ENCODE data around the gene PITPNM1. TPM values are rescaled to one million over a fixed set of nuclear protein-coding genes. Genes with fewer than 3 reads are reported as not detected.

The PITPNM1 gene
- polyA plus RNA-seq, 1 donor from 2014 or later, result 25.8 TPM

- H3K36me3 ChIP-seq (ENCODE audit: insufficient read depth, low read length), result no peaks in the 10 kb centered on the region
- TF ChIP-seq SMC3 (conservative IDR thresholded peaks at IDR 0.05; ENCODE audit: poor library complexity), result peak; percentile 30
- no peak for TF ChIP-seq EP300 (conservative IDR thresholded peaks at IDR 0.05; ENCODE audit: poor library complexity, severe bottlenecking)
- no peak for TF ChIP-seq TAF1 (IDR thresholded peaks at IDR 0.05; ENCODE audit: low read depth)
- H3F3A ChIP-seq (ENCODE audit: insufficient read depth, low read length, poor library complexity, severe bottlenecking), result no peaks in the 10 kb centered on the region
- peaks cover 15% of the 10 kb centered on the region for H3K79me2 ChIP-seq (replicated peaks; ENCODE audit: insufficient read depth, low read length)
- H3K9me3 ChIP-seq (ENCODE audit: low read length), result no peaks in the 10 kb centered on the region
- H3K27me3 ChIP-seq (ENCODE audit: insufficient read depth, low read depth, low read length), result no peaks in the 10 kb centered on the region
- no peak overlapping the region for H2AFZ ChIP-seq (ENCODE audit: low read depth, low read length)
- H3K9me2 ChIP-seq (ENCODE audit: insufficient read depth, low read length), result no peaks in the 10 kb centered on the region
- peak overlapping the region; percentile 78 for H3K4me3 ChIP-seq (ENCODE audit: low read length)
- no peak overlapping the region for H3K9ac ChIP-seq (ENCODE audit: low read length)
- no peak overlapping the region for H3K27ac ChIP-seq (ENCODE audit: low read length)
- peak overlapping the region; percentile 65 for H3K4me2 ChIP-seq (ENCODE audit: low read length)
- no peaks in the 10 kb centered on the region for H4K20me1 ChIP-seq (ENCODE audit: insufficient read depth)
These were observed 1.4 kb upstream of the PITPNM1 start for GRCh38 chr11:67506426-67507051.

DNA sequence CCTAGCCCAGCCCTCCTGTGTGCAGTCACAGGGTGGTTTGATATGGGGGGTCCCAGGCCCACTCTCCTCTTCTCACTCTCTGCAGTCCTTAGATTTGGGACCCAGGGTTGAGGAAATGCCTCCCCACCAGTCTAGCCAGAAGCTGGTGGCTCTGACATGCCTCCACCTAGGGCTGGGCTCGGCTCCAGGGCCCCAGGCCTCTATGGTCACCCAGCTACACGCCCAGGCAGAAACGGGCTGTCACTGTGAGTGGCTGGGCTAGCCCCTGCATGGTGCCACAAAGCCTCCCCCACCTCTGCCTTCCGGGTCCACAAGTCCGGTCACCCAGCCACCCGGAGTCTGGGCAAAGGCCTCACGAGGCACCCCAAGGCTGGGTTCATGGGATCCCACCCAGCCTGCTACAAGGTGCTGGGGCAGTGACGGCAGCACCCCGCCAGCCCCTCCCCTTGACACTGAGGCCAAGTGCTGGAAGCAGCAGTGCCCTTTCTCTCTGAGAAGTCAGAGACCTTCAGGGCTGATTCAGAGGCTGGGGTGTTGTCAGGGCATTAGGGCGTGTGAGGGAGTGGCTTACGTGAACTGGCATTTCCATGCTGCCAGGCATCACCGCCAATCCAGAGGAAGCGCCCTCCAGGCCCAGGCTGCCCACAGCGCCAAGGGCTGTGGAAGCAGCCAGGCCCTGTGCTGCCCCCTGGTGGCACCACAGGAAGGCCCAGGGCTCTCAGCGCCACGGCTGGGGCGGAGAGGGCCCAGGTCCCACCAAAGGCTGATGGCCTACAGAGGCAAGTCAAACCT lies 638 bp upstream of the PITPNM1 start:
- H3K4me3 ChIP-seq (ENCODE audit: low read length), result peak overlapping the region; percentile 41
- peak overlapping the region; percentile 28 for H3K27ac ChIP-seq (ENCODE audit: low read length)
- H3F3A ChIP-seq (ENCODE audit: insufficient read depth, low read length, poor library complexity, severe bottlenecking), result no peaks in the 10 kb centered on the region
- H3K79me2 ChIP-seq (replicated peaks; ENCODE audit: insufficient read depth, low read length), result peaks cover 15% of the 10 kb centered on the region
- H3K9me3 ChIP-seq (ENCODE audit: low read length), result no peaks in the 10 kb centered on the region
- H2AFZ ChIP-seq (ENCODE audit: low read depth, low read length), result no peak overlapping the region
- no peaks in the 10 kb centered on the region for H3K9me2 ChIP-seq (ENCODE audit: insufficient read depth, low read length)
- H4K20me1 ChIP-seq (ENCODE audit: insufficient read depth), result no peaks in the 10 kb centered on the region
- no peaks in the 10 kb centered on the region for H3K36me3 ChIP-seq (ENCODE audit: insufficient read depth, low read length)
- peak overlapping the region; percentile 87 for H3K9ac ChIP-seq (ENCODE audit: low read length)
- peak overlapping the region; percentile 14 for H3K4me2 ChIP-seq (ENCODE audit: low read length)
- H3K27me3 ChIP-seq (ENCODE audit: insufficient read depth, low read depth, low read length), result no peaks in the 10 kb centered on the region
- TF ChIP-seq SMC3 (conservative IDR thresholded peaks at IDR 0.05; ENCODE audit: poor library complexity), result peak; percentile 83
- TF ChIP-seq CTCF (IDR thresholded peaks at IDR 0.05; ENCODE audit: poor library complexity, severe bottlenecking), result peak; percentile 90
- no peak for TF ChIP-seq EZH2 (IDR thresholded peaks at IDR 0.05; ENCODE audit: borderline replicate concordance, insufficient read depth, low read length, poor library complexity, severe bottlenecking)
- no peak for TF ChIP-seq POLR2AphosphoS5 (IDR thresholded peaks at IDR 0.05)
- peak; percentile 76 for TF ChIP-seq RAD21 (conservative IDR thresholded peaks at IDR 0.05)
- peak; percentile 46 for TF ChIP-seq MXI1 (conservative IDR thresholded peaks at IDR 0.05; ENCODE audit: poor library complexity, severe bottlenecking)
- no peak for TF ChIP-seq REST (IDR thresholded peaks at IDR 0.05; ENCODE audit: borderline replicate concordance)
